SH-SY5Y (cell line): ENCODE data around the gene OPCML.

ENCODE experiments used
- GATA2 ChIP-seq: IDR thresholded peaks from 2 replicates; pipeline ENCODE4 v1.6.1; 2011; ENCODE audit warnings: mild to moderate bottlenecking, low read depth, low read length
- GATA3 ChIP-seq: IDR thresholded peaks from 2 replicates; pipeline ENCODE4 v1.6.1; 2011; ENCODE audit warnings: low read depth, mild to moderate bottlenecking, low read length, moderate library complexity

DNA sequence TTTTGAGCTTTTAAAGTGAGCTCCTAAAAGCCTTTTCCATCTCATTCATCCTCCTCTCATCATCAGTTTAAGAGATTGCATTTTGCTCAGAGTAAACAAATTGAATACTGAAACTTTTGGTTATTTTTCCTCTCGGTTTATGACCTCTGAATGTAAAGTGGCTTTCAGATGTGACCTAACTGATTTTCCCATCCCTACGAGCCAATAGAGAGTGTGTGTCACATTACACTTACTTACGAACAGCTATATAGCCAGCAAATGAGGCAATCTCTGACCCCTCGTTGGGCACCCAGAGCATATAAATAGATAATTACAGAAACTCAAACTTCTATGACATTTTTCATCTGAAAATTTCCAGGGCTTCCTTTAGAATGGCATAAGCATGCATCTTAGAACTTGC, 317.7 kb downstream of the OPCML start:
- TF ChIP-seq GATA2 (no peak), GATA3 (no peak)
